ENCODE data around the gene DOK5.

DOK5 gene

DNA sequence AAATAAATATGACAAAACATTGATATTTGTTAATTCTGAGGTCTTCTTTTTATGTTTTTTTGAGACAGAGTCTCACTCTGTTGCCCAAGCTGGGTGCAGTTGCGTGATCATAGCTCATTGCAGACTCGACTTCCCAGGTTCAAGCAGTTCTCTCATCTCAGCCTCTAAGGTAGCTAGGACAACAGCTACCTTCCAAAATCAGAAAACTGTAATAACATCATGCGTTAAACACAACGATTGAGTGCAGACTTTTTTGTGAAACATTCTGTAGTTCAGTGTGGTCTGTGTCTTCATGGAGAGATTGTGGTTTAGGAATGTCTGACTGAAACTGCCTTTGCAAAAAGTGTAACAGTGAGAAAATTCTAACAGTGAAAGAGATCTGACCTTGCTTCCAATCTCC is 16.1 kb upstream of the DOK5 start:
- TF ChIP-seq GATA3 (IDR thresholded peaks at IDR 0.05; ENCODE audit: low read depth, low read length), result no peak
- no peak for TF ChIP-seq GATA2 (IDR thresholded peaks at IDR 0.05; ENCODE audit: low read depth, low read length)

DNA sequence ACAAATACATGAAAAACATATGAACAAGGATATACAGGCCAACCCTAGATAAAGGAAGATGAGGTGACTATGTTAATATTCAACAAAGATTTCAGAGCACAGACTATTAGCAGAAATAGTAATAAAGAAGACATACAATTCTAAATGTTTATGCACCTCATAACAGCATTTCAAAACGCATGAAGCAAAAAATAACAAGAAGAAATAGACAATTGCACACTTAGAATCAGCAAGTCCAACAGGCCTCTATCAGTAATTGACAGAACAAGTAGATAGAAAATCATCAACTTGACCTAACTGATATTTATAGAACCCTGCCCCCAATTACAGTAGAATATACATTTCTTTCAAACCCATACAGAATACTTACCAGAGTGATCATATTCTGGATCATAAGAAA is 11.4 kb upstream of the DOK5 start:
- no peak for TF ChIP-seq GATA2 (IDR thresholded peaks at IDR 0.05; ENCODE audit: low read depth, low read length)
- TF ChIP-seq GATA3 (IDR thresholded peaks at IDR 0.05; ENCODE audit: low read depth, low read length), result no peak

- no peak for TF ChIP-seq GATA2 (IDR thresholded peaks at IDR 0.05; ENCODE audit: low read depth, low read length)
- TF ChIP-seq GATA3 (IDR thresholded peaks at IDR 0.05; ENCODE audit: low read depth, low read length), result no peak
Observed at GRCh38 chr20:54466127-54466526, 9.3 kb upstream of the DOK5 start.

GRCh38 chr20:54467622-54468021 is 7.8 kb upstream of the DOK5 start:
- TF ChIP-seq GATA2 (IDR thresholded peaks at IDR 0.05; ENCODE audit: low read depth, low read length) (no peak), GATA3 (IDR thresholded peaks at IDR 0.05; ENCODE audit: low read depth, low read length) (no peak)

GRCh38 chr20:54468082-54468481 is 7.3 kb upstream of the DOK5 start:
- TF ChIP-seq GATA2 (IDR thresholded peaks at IDR 0.05; ENCODE audit: low read depth, low read length) (no peak), GATA3 (IDR thresholded peaks at IDR 0.05; ENCODE audit: low read depth, low read length) (no peak)

DNA sequence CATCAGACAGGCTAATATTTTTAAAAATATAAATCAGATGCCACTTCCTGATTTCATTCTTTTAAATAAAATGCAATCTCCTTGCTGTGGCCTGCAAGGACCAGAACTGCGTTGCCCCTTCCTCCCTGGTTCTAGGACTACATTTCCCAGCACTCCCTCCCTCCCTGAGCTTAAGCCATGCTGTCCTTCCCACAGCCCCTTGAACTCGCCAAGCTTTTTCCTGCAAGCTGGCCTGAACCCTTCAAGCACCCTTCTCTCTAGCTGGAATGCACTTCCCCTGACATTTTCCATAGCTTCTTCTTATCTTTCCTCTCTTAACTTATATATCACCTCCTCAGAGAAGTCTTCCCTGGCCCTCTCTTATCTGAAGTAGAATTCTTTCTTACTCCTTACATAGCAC is 6.1 kb upstream of the DOK5 start:
- no peak for TF ChIP-seq GATA2 (IDR thresholded peaks at IDR 0.05; ENCODE audit: low read depth, low read length)
- TF ChIP-seq GATA3 (IDR thresholded peaks at IDR 0.05; ENCODE audit: low read depth, low read length), result no peak

- no peak for TF ChIP-seq GATA2 (IDR thresholded peaks at IDR 0.05; ENCODE audit: low read depth, low read length)
- no peak for TF ChIP-seq GATA3 (IDR thresholded peaks at IDR 0.05; ENCODE audit: low read depth, low read length)
Observed at GRCh38 chr20:54469952-54470351, 5.4 kb upstream of the DOK5 start.

GRCh38 chr20:54470697-54471096 is 4.7 kb upstream of the DOK5 start:
- no peak for TF ChIP-seq GATA3 (IDR thresholded peaks at IDR 0.05; ENCODE audit: low read depth, low read length)
- no peak for TF ChIP-seq GATA2 (IDR thresholded peaks at IDR 0.05; ENCODE audit: low read depth, low read length)

DNA sequence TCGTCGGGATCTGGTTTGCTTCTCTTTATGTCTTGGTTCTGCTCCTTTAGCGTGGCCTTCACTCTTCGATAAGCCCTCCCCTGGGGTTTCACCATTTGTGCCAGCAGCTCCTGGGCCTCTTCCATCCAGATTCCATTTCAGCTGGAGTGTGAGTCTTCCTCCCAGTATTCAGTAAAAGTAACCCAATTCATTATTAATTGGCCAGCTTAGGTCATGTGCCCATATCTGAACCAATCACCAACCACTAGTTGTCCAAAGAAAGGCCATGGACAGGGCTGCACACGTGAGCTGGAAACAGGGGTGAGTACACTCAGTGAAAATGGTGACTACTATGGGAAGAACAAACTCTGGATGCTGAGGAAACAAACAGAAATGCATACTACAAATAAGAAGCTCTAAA is 2.8 kb upstream of the DOK5 start:
- TF ChIP-seq GATA3 (IDR thresholded peaks at IDR 0.05; ENCODE audit: low read depth, low read length) (no peak), GATA2 (IDR thresholded peaks at IDR 0.05; ENCODE audit: low read depth, low read length) (no peak)

DNA sequence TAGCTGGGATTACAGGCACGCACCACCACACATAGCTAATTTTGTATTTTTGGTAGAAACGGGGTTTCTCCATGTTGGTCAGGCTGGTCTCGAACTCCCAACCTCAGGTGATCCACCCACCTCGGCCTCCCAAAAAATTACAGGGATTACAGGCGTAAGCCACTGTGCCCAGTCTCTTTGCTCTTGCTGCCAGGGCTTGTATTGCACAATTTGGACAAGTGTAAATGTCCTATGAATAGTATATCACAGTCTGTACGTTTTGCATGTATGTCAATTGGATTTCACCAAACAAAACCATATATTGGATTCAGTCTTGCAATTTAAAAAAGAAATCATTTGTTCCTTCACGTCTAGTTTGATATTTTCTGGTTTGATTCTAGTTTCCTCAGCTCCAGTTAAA is 2.1 kb upstream of the DOK5 start:
- TF ChIP-seq GATA2 (IDR thresholded peaks at IDR 0.05; ENCODE audit: low read depth, low read length), result no peak
- no peak for TF ChIP-seq GATA3 (IDR thresholded peaks at IDR 0.05; ENCODE audit: low read depth, low read length)

- no peak for TF ChIP-seq GATA2 (IDR thresholded peaks at IDR 0.05; ENCODE audit: low read depth, low read length)
- TF ChIP-seq GATA3 (IDR thresholded peaks at IDR 0.05; ENCODE audit: low read depth, low read length), result no peak
Observed at GRCh38 chr20:54474046-54474445, 1.3 kb upstream of the DOK5 start.

GRCh38 chr20:54474866-54475265 is 527 bp upstream of the DOK5 start:
- TF ChIP-seq GATA3 (IDR thresholded peaks at IDR 0.05; ENCODE audit: low read depth, low read length), result no peak

DNA sequence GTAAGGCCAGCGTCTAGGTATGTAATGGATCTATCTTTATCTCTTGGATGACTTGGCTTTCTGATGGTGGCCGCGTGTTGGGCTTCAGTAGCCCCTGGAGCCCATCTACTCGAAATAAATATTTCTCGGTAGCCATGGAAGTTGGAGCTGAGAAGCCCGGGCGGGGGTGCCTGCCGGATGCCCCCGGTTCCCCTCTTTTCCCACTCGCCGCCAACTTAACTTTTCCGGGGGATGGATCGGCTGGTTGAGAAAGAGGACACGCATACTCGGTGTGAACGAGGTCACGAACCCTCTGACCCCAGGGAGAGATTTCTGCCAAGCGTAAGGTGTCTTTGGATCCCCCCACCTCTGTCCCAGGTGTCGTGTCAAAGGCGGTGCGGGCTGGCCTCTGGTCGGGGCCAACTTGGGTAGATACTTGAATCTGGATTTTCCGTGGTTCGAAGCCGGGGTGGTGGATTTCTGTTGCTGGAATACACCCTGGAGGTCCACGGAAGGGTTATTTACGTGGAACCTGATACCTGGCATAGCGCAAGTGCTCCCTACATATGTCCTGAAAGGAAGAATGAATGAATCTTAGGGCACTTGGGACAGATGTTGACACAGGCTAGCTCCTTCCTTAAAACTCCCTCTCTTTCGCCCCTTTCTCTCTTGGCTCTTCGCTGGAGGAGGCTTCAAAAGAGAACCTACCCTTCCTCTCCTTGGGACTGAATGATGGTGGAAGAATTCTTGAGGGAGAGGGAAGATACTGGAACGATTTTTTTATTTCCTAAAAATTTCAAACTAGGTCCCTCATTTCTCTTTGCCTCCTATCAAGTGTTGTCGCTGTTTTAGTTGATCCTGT is 996 bp downstream of the DOK5 start:
- TF ChIP-seq GATA2 (IDR thresholded peaks at IDR 0.05; ENCODE audit: low read depth, low read length) (no peak), GATA3 (IDR thresholded peaks at IDR 0.05; ENCODE audit: low read depth, low read length) (no peak)

GRCh38 chr20:54477191-54477955 is 2.0 kb downstream of the DOK5 start:
- TF ChIP-seq GATA2 (IDR thresholded peaks at IDR 0.05; ENCODE audit: low read depth, low read length) (no peak), GATA3 (IDR thresholded peaks at IDR 0.05; ENCODE audit: low read depth, low read length) (no peak)

All from SH-SY5Y (cell line).